Measurements from ENCODE around the gene COL5A1.

COL5A1 gene

GRCh38 chr9:134844821-134845220 lies 203.2 kb downstream of the COL5A1 start:
- no peaks in the 10 kb centered on the region for H3K27me3 ChIP-seq (ENCODE audit: low read depth, low read length)
- no peaks in the 10 kb centered on the region for H3K79me2 ChIP-seq (ENCODE audit: low read length)
- H3K4me1 ChIP-seq (ENCODE audit: low read length) = no peaks in the 10 kb centered on the region
- no peak overlapping the region for H3K4me3 ChIP-seq (ENCODE audit: low read length)
- H3K9me3 ChIP-seq (ENCODE audit: insufficient read depth, low read length) = no peaks in the 10 kb centered on the region
- H3K27ac ChIP-seq (ENCODE audit: low read length) = no peak overlapping the region
- no peaks in the 10 kb centered on the region for H4K20me1 ChIP-seq (ENCODE audit: insufficient read depth, low read length)
- no peak overlapping the region for H3K9ac ChIP-seq (ENCODE audit: low read length)
- TF ChIP-seq EZH2phosphoT487 (IDR thresholded peaks at IDR 0.05; ENCODE audit: low read depth) = no peak
- no peak for TF ChIP-seq CTCF (IDR thresholded peaks at IDR 0.05; ENCODE audit: low read depth, low read length)
- no peak overlapping the region for H3K4me2 ChIP-seq (ENCODE audit: low read length)
- H3K36me3 ChIP-seq (replicated peaks; ENCODE audit: low read depth, low read length) = no peaks in the 10 kb centered on the region
- H2AFZ ChIP-seq (ENCODE audit: low read depth, low read length) = no peak overlapping the region

- Histone ChIP-seq H3K79me2 (ENCODE audit: low read length) (no peaks in the 10 kb centered on the region), H3K4me3 (ENCODE audit: low read length) (no peak overlapping the region), H3K4me2 (ENCODE audit: low read length) (no peak overlapping the region), H3K27ac (ENCODE audit: low read length) (no peak overlapping the region), H3K4me1 (ENCODE audit: low read length) (no peaks in the 10 kb centered on the region), H3K9ac (ENCODE audit: low read length) (no peak overlapping the region), H3K36me3 (replicated peaks; ENCODE audit: low read depth, low read length) (no peaks in the 10 kb centered on the region), H3K27me3 (ENCODE audit: low read depth, low read length) (no peaks in the 10 kb centered on the region), H2AFZ (ENCODE audit: low read depth, low read length) (no peak overlapping the region), H4K20me1 (ENCODE audit: insufficient read depth, low read length) (no peaks in the 10 kb centered on the region), H3K9me3 (ENCODE audit: insufficient read depth, low read length) (no peaks in the 10 kb centered on the region)
- TF ChIP-seq CTCF (IDR thresholded peaks at IDR 0.05; ENCODE audit: low read depth, low read length) (no peak), EZH2phosphoT487 (IDR thresholded peaks at IDR 0.05; ENCODE audit: low read depth) (no peak)
Observed at GRCh38 chr9:134846187-134846586, 204.6 kb downstream of the COL5A1 start.

- no peaks in the 10 kb centered on the region for H3K36me3 ChIP-seq (replicated peaks; ENCODE audit: low read depth, low read length)
- TF ChIP-seq CTCF (IDR thresholded peaks at IDR 0.05; ENCODE audit: low read depth, low read length) (no peak), EZH2phosphoT487 (IDR thresholded peaks at IDR 0.05; ENCODE audit: low read depth) (no peak)
- H3K4me3 ChIP-seq (ENCODE audit: low read length) = no peak overlapping the region
- H3K9me3 ChIP-seq (ENCODE audit: insufficient read depth, low read length) = no peaks in the 10 kb centered on the region
- no peaks in the 10 kb centered on the region for H3K27me3 ChIP-seq (ENCODE audit: low read depth, low read length)
- H4K20me1 ChIP-seq (ENCODE audit: insufficient read depth, low read length) = no peaks in the 10 kb centered on the region
- H3K79me2 ChIP-seq (ENCODE audit: low read length) = no peaks in the 10 kb centered on the region
- no peak overlapping the region for H3K27ac ChIP-seq (ENCODE audit: low read length)
- no peak overlapping the region for H3K9ac ChIP-seq (ENCODE audit: low read length)
- H2AFZ ChIP-seq (ENCODE audit: low read depth, low read length) = no peak overlapping the region
- no peaks in the 10 kb centered on the region for H3K4me1 ChIP-seq (ENCODE audit: low read length)
- H3K4me2 ChIP-seq (ENCODE audit: low read length) = no peak overlapping the region
Observed at GRCh38 chr9:134846699-134847098, 205.1 kb downstream of the COL5A1 start.

GRCh38 chr9:134847138-134847537 lies 205.5 kb downstream of the COL5A1 start:
- H3K9me3 ChIP-seq (ENCODE audit: insufficient read depth, low read length) = no peaks in the 10 kb centered on the region
- H3K27ac ChIP-seq (ENCODE audit: low read length) = no peak overlapping the region
- no peak for TF ChIP-seq EZH2phosphoT487 (IDR thresholded peaks at IDR 0.05; ENCODE audit: low read depth)
- no peak for TF ChIP-seq CTCF (IDR thresholded peaks at IDR 0.05; ENCODE audit: low read depth, low read length)

More at GRCh38 chr9:134847138-134847537, 205.5 kb downstream of the COL5A1 start:
- no peaks in the 10 kb centered on the region for H3K27me3 ChIP-seq (ENCODE audit: low read depth, low read length)
- no peak overlapping the region for H3K9ac ChIP-seq (ENCODE audit: low read length)
- H3K4me2 ChIP-seq (ENCODE audit: low read length) = no peak overlapping the region
- no peak overlapping the region for H3K4me3 ChIP-seq (ENCODE audit: low read length)
- H2AFZ ChIP-seq (ENCODE audit: low read depth, low read length) = no peak overlapping the region
- H3K4me1 ChIP-seq (ENCODE audit: low read length) = no peaks in the 10 kb centered on the region
- H3K79me2 ChIP-seq (ENCODE audit: low read length) = no peaks in the 10 kb centered on the region
- H3K36me3 ChIP-seq (replicated peaks; ENCODE audit: low read depth, low read length) = no peaks in the 10 kb centered on the region
- no peaks in the 10 kb centered on the region for H4K20me1 ChIP-seq (ENCODE audit: insufficient read depth, low read length)
